GM18870 (cell line): ENCODE measurements around the gene GLRX5.
"Not testable (repeated sequence)": the region's sequence is repeated elsewhere in the genome, so short reads cannot be mapped to it uniquely, and the experiment has no call there.

ENCODE experiments used
- ATAC-seq: cut with Tn5 transposase; IDR thresholded peaks from one replicate; pipeline ENCODE4 v1.9.1; 2021; ENCODE audit warnings: moderate library complexity; ENCODE audit not compliant: unreplicated experiment

The GLRX5 gene

GRCh38 chr14:95549656-95550585 is 15.1 kb downstream of the GLRX5 start:
- no peak for ATAC-seq

GRCh38 chr14:95551435-95551834 is 16.6 kb downstream of the GLRX5 start:
- ATAC-seq = no peak

DNA sequence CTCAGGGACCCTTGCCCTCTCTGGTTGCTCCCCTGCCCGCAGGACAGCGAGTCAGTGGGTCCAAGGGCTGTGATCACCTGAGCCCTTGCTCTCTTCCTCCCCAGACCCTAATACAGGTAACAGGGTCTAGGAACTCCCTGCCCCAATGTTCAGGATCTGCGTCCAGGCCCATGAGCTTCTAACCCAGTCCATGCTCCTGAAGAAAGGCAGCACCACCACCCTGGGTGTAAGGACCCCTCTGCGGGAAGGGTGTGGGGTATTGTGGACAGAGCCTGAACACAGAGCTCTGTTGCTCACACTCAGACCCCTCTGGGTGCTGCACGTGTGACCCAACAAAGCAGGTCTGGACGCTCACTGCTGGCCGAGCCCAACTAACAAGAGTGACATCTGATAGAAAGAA is 18.3 kb downstream of the GLRX5 start:
- no peak for ATAC-seq

- ATAC-seq = no peak
These were observed 20.2 kb downstream of the GLRX5 start for GRCh38 chr14:95555053-95555452.

GRCh38 chr14:95557291-95557690 is 22.4 kb downstream of the GLRX5 start:
- ATAC-seq = no peak

- no peak for ATAC-seq
These were observed 23.0 kb downstream of the GLRX5 start for GRCh38 chr14:95557832-95558231.

DNA sequence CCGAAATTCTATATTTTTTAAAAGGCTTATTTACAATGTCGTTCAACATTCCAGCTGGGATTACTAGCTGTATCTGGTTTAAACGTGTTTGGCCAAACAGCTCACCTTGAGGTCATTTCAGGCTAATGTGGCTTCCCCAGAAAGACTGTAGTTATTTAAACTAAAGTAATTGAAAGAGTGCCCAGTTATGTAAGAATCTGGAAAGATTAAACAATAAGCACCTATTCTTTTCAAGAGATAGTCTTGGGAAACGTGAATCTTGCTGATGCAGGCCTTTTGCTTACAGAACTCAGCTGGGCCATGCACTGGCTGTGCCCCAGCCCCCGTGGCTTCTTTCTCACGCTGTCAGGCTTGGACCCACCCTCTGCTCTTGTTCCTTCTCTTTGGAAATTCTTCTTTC is 24.4 kb downstream of the GLRX5 start:
- ATAC-seq = no peak

- ATAC-seq = peak; percentile 80
These were observed 26.2 kb downstream of the GLRX5 start for GRCh38 chr14:95561001-95561412.

DNA sequence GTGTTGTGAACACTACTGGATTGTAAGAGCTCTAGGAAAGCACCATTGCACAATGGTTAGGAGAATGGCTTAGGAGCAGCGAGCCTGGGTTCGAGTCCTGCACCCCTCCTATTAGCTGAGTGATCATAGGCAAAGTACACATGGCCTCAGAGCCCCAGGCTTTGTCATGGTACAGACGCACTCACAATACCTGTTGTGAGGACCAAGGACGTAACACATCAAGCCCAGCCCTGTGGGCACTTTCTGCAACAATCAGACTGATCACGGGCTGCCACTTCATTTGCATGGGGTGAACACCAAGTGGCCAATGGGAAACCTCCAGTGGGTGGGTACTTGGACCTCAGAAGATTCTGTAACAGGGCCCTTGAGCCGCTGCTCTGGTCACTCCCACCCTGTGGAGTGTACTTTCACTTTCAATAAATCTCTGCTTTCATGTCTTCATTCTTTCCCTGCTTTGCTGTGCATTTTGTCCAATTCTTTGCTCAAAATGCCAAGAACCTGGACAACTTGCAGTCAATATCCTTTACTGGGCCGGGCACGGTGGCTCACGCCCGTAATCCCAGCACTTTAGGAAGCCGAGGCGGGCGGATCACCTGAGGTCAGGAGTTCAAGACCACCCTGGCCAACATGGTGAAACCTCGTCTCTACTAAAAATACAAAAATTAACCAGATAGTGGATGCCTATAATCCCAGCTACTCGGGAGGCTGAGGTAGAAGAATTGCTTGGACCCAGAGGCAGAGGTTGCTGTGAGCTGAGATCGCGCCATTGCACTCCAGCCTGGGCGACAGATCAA is 28.2 kb downstream of the GLRX5 start:
- no peak for ATAC-seq

- no peak for ATAC-seq
These were observed 29.2 kb downstream of the GLRX5 start for GRCh38 chr14:95564060-95564459.

- no peak for ATAC-seq
These were observed 34.6 kb downstream of the GLRX5 start for GRCh38 chr14:95569440-95569839.

GRCh38 chr14:95573313-95573712 is 38.5 kb downstream of the GLRX5 start:
- no peak for ATAC-seq

GRCh38 chr14:95575840-95576473 is 41.1 kb downstream of the GLRX5 start:
- ATAC-seq = no peak

DNA sequence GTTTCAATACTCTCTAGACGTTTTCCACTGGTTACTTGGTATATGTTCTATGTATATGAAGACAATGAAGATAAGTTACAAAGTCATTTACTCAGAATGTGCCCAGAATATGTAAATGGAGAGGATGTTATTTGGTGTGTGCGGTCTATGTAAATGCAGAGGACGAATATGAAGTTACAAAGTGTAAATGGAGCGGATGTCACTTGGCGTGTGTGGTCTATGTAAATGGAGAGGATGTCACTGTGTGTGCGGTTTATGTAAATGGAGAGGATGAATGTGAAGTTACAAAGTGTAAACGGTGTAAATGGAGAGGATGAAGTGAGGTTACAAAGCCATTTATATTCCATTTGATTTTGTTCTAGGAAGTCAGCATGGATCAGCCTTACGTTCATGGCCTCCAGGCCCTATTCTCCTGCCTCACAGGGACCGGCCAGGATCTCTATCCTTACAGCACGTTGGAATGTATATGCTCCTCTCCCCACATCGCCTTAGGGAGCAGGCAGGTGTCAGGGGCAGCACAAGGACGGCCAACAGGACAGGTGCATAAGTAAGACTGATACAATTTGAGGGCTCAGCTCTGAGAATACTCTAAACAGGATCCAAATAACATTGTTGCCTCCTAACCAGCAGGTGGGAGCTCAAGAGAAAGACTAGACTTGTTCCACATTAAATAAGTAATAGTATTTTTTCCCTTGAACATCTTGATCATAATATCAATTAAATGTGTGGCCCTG is 42.4 kb downstream of the GLRX5 start:
- ATAC-seq = peak; percentile 98

GRCh38 chr14:95577870-95578269 is 43.0 kb downstream of the GLRX5 start:
- no peak for ATAC-seq

DNA sequence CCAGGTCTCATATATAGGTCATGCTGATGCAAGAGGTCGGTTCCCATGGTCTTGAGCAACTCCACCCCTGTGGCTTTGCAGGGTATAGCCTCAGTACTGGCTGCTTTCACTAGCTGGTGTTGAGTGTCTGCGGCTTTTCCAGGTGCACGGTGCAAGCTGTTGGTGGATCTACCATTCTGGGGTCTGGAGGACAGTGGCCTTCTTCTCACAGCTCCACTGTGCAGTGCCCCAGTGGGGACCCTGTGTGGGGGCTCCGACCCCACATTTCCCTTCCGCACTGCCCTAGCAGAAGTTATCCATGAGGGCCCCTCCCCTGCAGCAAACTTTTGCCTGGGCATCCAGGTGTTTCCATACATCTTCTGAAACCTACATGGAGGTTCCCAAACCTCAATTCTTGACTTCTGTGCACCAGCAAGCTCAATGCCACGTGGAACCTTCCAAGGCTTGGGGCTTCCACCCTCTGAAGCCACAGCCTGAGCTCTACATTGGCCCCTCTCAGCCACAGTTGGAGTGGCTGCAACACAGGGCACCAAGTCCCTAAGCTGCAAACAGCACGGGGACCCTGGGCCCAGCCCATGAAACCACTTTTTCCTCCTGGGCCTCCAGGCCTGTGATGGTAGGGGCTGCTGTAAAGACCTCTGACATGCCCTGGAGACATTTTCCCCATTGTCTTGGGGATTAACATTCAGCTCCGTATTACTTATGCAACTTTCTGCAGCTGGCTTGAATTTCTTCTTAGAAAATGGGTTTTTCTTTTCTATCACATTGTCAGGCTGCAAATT is 49.2 kb downstream of the GLRX5 start:
- ATAC-seq = not testable (repeated sequence)

- ATAC-seq = no peak
These were observed 51.2 kb downstream of the GLRX5 start for GRCh38 chr14:95585953-95586620.

GRCh38 chr14:95591182-95591581 is 56.3 kb downstream of the GLRX5 start:
- ATAC-seq = not testable (repeated sequence)
